CD4-positive, alpha-beta T cell treated with Interleukin-6 for 4 hours (primary cell): Measurements from ENCODE around the gene BEND4.
"Not testable (repeated sequence)": the region's sequence is repeated elsewhere in the genome, so short reads cannot be mapped to it uniquely, and the experiment has no call there.

ENCODE experiments used
- DNase-seq: peaks from one replicate; pipeline ENCODE4 v3.0.0-alpha.2; 2020; ENCODE audit warnings: mixed read lengths

The BEND4 gene

DNA sequence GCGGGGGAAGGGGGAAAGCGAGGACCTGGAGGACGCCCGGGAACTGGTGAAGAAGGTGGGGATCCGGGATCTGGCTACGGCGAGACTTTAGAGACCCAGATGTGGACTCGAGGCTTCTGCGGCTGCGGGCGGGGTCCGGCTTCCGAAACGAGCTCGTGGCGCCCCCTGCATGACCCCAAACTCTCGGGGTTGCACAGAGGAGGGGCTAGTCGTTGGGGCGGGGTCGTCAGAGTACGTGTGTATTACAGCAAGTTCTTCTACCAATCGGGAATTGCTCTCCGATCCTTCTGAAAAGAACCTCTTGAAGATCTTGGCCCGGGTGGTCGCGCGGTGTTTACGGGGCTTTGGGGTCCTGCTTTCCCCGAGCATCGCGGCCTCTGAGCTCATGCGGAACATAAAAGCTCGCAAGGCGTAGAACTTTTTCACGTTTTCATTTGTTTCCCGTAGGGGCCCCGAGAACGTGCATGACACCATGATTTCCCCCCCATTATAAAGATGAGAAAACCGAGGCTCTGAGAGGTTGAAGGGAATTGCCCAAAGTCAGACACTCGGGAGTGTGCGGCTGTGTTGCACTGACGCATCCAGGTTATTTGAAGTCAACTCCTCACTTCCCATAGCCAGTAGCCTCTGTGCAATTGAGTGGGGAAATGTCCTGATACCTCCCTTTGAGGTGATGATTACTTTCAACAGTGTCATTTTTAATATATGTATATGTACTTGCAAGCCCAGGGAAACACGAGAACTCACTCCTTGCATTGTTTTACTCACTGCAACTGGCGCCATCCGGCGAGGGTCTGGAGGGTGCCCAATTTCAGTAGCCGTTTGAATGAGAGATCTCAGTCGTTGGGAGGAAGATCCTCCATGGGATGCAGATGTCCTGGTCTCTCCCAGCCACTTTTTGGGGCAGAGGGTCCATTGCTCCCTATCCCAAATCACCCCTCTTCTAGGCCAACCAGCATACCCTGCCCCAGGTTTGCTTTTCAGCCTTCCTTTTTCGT, at the start of gene BEND4:
Gene BEND4 (minus strand): TSS at position 149 of the 998 bp plus-strand sequence. CDS start 512 bp downstream, outside the sequence.
- DNase-seq: peak; percentile 28

DNA sequence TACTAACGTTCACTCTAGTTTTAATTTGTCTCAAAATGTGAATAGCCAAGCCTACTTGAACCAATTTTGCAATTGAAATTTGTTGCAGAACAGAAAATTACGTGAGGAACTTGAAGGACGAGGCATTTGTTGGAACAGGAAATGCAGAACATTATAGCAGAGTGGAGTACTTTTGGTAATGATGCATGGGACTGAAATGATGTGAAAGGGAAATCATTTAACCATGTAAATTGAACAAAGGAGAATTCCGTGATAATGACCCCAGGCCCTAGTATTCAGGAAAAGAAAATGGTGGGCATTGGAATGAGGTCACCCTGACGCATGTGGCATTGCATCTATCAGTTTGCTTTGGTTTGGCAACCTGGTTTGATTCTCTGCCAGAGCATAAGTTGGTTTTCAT, 44.9 kb upstream of the BEND4 start:
- DNase-seq: no peak

GRCh38 chr4:42172921-42173320, 20.5 kb upstream of the BEND4 start:
- DNase-seq: no peak

GRCh38 chr4:42172128-42172790, 19.8 kb upstream of the BEND4 start:
- DNase-seq: no peak

GRCh38 chr4:42167709-42168108, 15.3 kb upstream of the BEND4 start:
- DNase-seq: no peak

GRCh38 chr4:42166186-42166585, 13.7 kb upstream of the BEND4 start:
- DNase-seq: not testable (repeated sequence)

- DNase-seq: no peak
Observed at GRCh38 chr4:42159271-42160001, 7.0 kb upstream of the BEND4 start.

GRCh38 chr4:42151568-42152506, 618 bp downstream of the BEND4 start:
- DNase-seq: peak; percentile 46

DNA sequence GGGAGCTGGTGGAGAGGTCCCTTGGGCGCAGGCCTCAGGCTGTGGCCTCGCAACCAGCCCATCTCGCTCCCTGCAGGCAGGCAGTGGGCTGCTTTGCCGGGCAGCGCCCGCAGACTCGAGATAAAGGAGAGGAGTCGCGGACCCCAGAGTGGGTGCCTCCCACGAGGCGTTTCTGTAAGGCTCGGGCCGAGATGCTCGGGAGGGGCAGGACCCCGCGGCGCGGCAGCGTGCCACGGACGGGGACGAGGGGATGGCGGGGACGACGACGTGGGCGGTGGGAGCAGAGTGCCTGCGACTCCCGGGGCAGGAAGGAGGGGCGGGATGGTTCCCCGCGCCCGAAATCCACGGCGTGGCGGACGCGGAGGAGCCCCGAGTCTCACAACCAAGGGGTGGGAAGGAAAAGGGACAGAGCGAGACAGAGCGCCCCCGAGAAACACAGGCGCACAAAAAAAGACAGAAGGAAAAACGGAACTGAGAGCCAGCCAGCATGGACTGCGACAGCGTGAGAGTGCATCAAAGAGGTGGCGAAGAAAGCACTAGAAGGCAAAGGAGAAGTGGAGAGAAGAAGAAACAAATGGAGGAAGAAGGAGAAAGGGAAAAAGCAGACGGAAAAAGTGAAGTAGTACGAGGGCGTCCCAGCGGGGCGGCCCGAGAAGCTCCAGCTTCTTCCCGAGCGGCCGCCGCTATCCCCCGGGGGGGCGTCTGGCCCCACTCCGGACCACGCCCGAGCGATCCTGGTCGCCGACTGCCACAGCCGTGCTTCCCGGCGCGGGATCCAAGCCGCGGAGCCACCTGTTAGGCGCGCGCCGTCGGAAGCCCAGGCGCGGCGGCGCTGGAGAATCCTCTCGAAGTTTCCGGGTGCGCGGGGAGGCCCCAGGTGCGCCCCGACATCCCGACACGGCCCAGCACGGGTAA, 1.5 kb downstream of the BEND4 start:
- DNase-seq: no peak

DNA sequence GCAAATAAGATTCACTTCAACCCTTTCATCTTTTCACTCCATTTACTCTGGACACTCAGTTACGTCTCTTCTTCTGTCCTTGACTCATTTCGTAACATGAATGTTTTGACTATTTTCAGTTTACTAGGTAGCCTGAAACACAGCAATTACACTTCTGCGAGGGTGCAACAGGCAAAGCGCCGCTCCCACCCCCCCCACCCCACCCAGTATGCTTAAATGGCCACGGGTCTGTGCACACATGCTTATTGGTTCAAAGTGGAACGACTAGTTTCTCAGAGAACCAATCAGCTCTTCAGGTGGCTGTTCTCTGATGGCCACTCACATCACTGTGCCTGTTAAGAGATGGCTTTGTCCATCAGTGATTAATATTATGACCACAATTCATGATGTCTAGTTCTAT, 3.5 kb downstream of the BEND4 start:
- no peak for DNase-seq

DNA sequence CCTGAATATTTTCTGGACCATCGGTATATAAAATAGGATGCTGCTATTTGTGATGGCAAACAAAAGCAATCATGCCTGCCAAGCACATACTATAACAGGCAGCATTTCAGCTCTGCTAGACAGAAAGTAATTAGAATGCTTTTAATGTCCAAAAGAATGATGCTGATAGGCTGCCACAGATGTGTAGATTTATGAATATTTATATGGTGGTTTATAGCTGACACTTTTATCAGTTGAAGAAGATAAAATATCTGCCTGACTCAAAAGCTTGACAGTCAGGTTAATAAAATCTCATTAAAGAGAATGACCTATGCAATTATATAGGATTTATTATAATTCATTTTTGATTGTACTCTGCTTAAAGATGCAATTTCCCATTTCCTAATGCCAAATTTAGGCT, 4.0 kb downstream of the BEND4 start:
- DNase-seq: no peak

DNA sequence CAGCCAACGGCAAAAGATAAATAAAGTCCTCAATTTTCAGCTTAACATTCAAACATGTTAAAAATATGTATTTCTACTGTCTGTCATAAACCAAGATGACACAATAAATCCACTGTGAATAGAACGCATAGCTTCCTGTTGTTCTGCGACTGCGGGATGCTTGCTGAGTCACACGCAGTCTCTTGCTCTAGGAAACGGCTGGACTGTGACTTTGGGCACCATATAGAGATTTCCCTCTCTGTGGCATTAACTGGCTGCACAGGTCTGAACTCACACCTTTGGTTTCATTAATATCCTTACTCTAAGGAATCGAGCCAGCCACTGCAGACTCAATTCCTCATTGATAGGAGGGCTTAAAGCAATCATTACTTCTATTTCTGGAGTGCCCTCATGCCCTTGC, 8.4 kb downstream of the BEND4 start:
- no peak for DNase-seq

DNA sequence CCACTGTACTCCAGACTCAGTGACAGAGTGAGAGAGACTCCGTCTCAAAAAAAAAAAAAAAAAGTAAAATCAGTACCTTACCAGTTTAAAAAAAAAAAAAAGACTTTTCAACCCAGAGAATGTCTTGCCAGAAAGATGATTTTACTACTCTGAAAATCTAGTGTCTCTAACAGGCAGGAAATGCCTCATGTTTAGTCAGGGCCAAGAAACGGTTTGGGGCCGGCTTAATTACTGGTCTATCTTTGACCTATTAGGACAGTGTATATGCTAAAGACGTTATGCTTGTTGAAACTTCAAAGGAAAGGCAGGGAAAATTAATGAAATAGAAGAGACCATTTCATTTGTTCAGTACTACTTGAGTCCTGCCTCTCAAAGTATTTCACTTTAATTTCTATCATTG, 9.9 kb downstream of the BEND4 start:
- no peak for DNase-seq

- no peak for DNase-seq
Observed at GRCh38 chr4:42136371-42136770, 16.1 kb downstream of the BEND4 start.

DNA sequence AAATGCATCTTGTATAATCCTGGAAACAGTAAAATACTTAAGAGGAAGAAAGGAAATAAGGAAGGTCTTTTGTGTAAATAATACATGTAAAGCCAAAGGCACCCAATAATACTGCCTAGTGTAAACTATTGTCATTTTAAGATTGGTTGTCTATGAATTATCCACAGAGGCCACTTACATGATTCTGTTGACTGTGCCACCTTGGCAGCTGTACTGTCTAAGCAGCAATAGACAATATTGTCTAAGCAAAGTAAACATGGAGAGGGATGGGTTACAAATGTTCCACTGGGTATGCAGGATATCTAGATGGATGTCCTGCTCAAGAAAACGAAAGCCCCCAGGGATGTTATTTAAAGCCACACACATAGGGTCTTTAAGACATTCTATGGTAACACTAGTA, 19.4 kb downstream of the BEND4 start:
- no peak for DNase-seq

- DNase-seq: no peak
Observed at GRCh38 chr4:42132099-42132498, 20.4 kb downstream of the BEND4 start.

DNA sequence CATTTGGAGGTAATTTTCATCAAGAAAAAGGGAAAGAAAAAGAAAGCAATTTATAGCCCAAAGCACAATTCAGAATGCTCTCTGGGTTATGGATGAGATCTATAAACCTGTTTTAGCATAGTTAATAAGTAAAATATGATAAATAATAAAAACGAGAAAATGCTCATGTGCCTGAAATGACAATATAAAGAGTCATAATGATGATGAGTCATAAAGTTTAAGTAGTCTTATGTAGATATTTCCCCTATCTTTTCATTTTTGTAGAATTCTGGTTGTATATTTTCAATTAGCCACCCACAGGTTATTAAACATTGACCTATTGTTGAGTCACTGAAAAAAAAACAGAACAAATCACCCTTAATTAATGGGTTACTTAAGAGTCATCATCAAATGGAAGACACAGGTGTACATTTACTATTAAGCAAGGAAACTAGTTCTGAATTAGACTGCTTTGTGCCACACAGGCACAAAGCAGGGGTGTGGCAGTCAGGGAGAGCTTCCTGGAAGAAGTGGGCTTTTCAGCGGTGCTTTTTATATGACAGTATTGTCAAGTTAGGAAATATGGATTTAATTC, 29.3 kb downstream of the BEND4 start:
- DNase-seq: no peak

DNA sequence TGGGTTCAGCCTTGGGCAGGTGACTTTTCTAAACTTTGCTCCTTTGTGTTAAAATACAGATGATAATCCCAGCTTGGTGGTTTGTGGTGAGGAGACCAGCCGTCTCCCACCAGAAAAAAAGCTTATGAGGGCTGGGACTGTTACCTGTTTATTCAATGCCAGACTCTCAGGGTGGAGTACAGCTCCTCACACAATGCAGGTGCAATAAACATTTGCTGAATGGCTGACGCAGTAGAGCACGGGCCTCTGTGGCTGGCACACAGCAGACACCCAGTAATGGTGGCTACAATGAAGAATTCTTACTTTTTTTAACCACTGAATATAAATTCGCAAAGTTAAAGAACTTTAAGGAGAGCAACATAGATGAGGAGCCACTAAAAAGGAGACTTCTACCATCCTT, 30.2 kb downstream of the BEND4 start:
- no peak for DNase-seq

- DNase-seq: no peak
Observed at GRCh38 chr4:42119886-42120285, 32.6 kb downstream of the BEND4 start.

DNA sequence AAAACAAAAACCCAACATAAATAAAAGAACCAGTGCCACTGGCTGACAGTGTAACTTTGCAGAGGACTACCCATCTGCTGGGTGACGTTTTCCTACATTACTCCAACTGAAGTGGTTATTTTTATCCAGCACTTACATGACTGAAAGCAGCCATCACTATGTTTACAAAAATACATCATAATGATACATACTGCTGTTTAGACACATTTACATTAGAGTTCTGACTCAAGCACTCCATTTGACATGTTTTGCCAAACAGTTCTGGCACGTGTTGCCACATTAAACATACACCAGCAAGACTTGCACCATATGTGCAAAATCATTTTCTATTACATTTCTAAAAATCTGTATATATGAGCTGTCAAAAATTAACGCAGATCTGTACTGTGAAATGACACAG, 39.6 kb downstream of the BEND4 start:
- DNase-seq: no peak

- no peak for DNase-seq
Observed at GRCh38 chr4:42104521-42104920, 47.9 kb downstream of the BEND4 start.
